IMR-90 (cell line): ENCODE results near the gene VPS54. TPM values are rescaled to one million over a fixed set of nuclear protein-coding genes. Genes with fewer than 3 reads are reported as not detected.

Experiments used
- ATAC-seq: fragments of 200-7000 bp; cut with Tn5 transposase; 2 replicates; pipeline ENCODE4 v1.9.1; 2020; ENCODE audit warnings: low read depth, mild to moderate bottlenecking, moderate library complexity
- BruUV-seq: library from RNA; stranded (reverse); fragments of 400-500 nt; replicated peaks from 2 replicates; lab custom pipeline; 2021; lab: Mats Ljungman, UMichigan
- CTCF ChIA-PET: fragments of 300-600 bp; formaldehyde crosslinking; extraction: SDS; loops from one replicate; lab custom pipeline; 2021; ENCODE audit warnings: antibody characterized with exemption; lab: Yijun Ruan, JAX
- POLR2A ChIA-PET: fragments of 300-600 bp; sonication (Branson Sonifier 250); formaldehyde crosslinking; loops from one replicate; lab custom pipeline; 2022; ENCODE audit warnings: antibody characterized with exemption; ENCODE audit not compliant: unreplicated experiment; lab: Charles Lee
- DNase-seq: peaks from one replicate; pipeline ENCODE4 v3.0.0; 2013
- H2AFZ ChIP-seq: replicated peaks from 2 replicates; pipeline ENCODE3; 2013; ENCODE audit warnings: low read length, mild to moderate bottlenecking; ENCODE audit not compliant: poor library complexity
- H2AK5ac ChIP-seq: 2 replicates; pipeline ENCODE4 v1.6.1; 2013; ENCODE audit warnings: low read depth, low read length, inconsistent platforms
- H2AK9ac ChIP-seq: replicated peaks from 2 replicates; pipeline ENCODE3; 2013; ENCODE audit warnings: mild to moderate bottlenecking, low read depth, low read length, moderate library complexity; ENCODE audit not compliant: poor library complexity
- H2BK120ac ChIP-seq: 2 replicates; pipeline ENCODE4 v1.6.1; 2013; ENCODE audit warnings: low read depth, low read length, inconsistent platforms
- H2BK15ac ChIP-seq: 3 replicates; pipeline ENCODE4 v1.6.1; 2013; ENCODE audit warnings: low read depth, low read length, inconsistent platforms
- H2BK20ac ChIP-seq: 2 replicates; pipeline ENCODE4 v1.6.1; 2013; ENCODE audit warnings: low read depth, mild to moderate bottlenecking, inconsistent platforms, low read length, moderate library complexity
- H2BK5ac ChIP-seq: 2 replicates; pipeline ENCODE4 v1.6.1; 2013; ENCODE audit warnings: mild to moderate bottlenecking, low read depth, low read length, inconsistent platforms; ENCODE audit not compliant: poor library complexity, severe bottlenecking
- H3K14ac ChIP-seq: replicated peaks from 2 replicates; pipeline ENCODE4 v1.6.1; 2013; ENCODE audit warnings: low read depth, low read length, inconsistent platforms
- H3K18ac ChIP-seq: 2 replicates; pipeline ENCODE4 v1.6.1; 2013; ENCODE audit warnings: low read depth, low read length, control low read depth
- H3K23ac ChIP-seq: 2 replicates; pipeline ENCODE4 v1.6.1; 2013; ENCODE audit warnings: low read depth, low read length, inconsistent platforms
- H3K27ac ChIP-seq: 2 replicates; pipeline ENCODE4 v1.5.1; 2013; ENCODE audit warnings: mild to moderate bottlenecking, control low read depth, low read length; ENCODE audit not compliant: insufficient read depth
- H3K27me3 ChIP-seq: 2 replicates; pipeline ENCODE4 v1.6.1; 2013; ENCODE audit warnings: low read length; ENCODE audit not compliant: control insufficient read depth, insufficient read depth
- H3K36me3 ChIP-seq: 2 replicates; pipeline ENCODE4 v1.6.1; 2013; ENCODE audit warnings: low read length, mixed read lengths; ENCODE audit not compliant: control insufficient read depth, insufficient read depth
- H3K4ac ChIP-seq: 2 replicates; pipeline ENCODE4 v1.6.1; 2013; ENCODE audit warnings: low read depth, low read length, inconsistent platforms
- H3K4me1 ChIP-seq: 2 replicates; pipeline ENCODE4 v1.6.1; 2013; ENCODE audit warnings: low read length, mixed read lengths; ENCODE audit not compliant: control insufficient read depth, insufficient read depth
- H3K4me2 ChIP-seq: 2 replicates; pipeline ENCODE4 v1.6.1; 2013; ENCODE audit warnings: low read depth, mild to moderate bottlenecking, control low read depth, low read length, moderate library complexity
- H3K4me3 ChIP-seq: 2 replicates; pipeline ENCODE4 v1.5.1; 2013; ENCODE audit warnings: low read depth, mild to moderate bottlenecking, control low read depth, low read length, moderate library complexity; ENCODE audit not compliant: insufficient read depth
- H3K56ac ChIP-seq: 2 replicates; pipeline ENCODE4 v1.6.1; 2013; ENCODE audit warnings: low read length, inconsistent platforms; ENCODE audit not compliant: insufficient read depth; ENCODE audit errors: extremely low read depth
- H3K79me1 ChIP-seq, 2 experiments: 2 replicates each; pipeline ENCODE4 v1.6.1; 2013; ENCODE audit warnings: low read length in 2 of 2, inconsistent platforms in 1 of 2, low read depth in 1 of 2
- H3K9ac ChIP-seq: 2 replicates; pipeline ENCODE4 v1.6.1; 2013; ENCODE audit warnings: low read depth, low read length, control low read depth
- H3K9me1 ChIP-seq: 2 replicates; pipeline ENCODE4 v1.6.1; 2013; ENCODE audit warnings: low read length, inconsistent platforms; ENCODE audit not compliant: insufficient read depth
- H3K9me3 ChIP-seq: 2 replicates; pipeline ENCODE4 v1.6.1; 2013; ENCODE audit warnings: low read length; ENCODE audit not compliant: control insufficient read depth, insufficient read depth
- H4K20me1 ChIP-seq: 2 replicates; pipeline ENCODE4 v1.6.1; 2013; ENCODE audit warnings: low read length, inconsistent platforms; ENCODE audit not compliant: insufficient read depth
- H4K5ac ChIP-seq: 2 replicates; pipeline ENCODE4 v1.6.1; 2013; ENCODE audit warnings: mild to moderate bottlenecking, low read depth, low read length, control low read depth
- H4K8ac ChIP-seq, 2 experiments: 2 replicates each; pipeline ENCODE4 v1.6.1; 2013; ENCODE audit warnings: low read depth in 2 of 2, low read length in 2 of 2, control low read depth in 1 of 2, inconsistent platforms in 1 of 2
- H4K91ac ChIP-seq: 2 replicates; pipeline ENCODE4 v1.6.1; 2013; ENCODE audit warnings: low read depth, low read length, inconsistent platforms; ENCODE audit not compliant: insufficient read depth
- BHLHE40 ChIP-seq: fragments of 150-350 bp; IDR thresholded peaks from 2 replicates; pipeline ENCODE4 v1.6.1; 2016; ENCODE audit warnings: mild to moderate bottlenecking, low read depth, low read length
- CEBPB ChIP-seq: IDR thresholded peaks from 2 replicates; pipeline ENCODE4 v1.6.1; 2012; ENCODE audit warnings: low read depth, low read length, improper control_type of control experiment
- CHD1 ChIP-seq: IDR thresholded peaks from 2 replicates; pipeline ENCODE4 v1.6.1; 2012; ENCODE audit warnings: low read depth, low read length, improper control_type of control experiment
- CTCF ChIP-seq: conservative IDR thresholded peaks from 2 replicates; pipeline ENCODE4 v1.5.1; 2012; ENCODE audit warnings: mild to moderate bottlenecking, low read depth, low read length, improper control_type of control experiment
- ELK1 ChIP-seq: fragments of 150-350 bp; IDR thresholded peaks from 2 replicates; pipeline ENCODE4 v1.6.1; 2016; ENCODE audit warnings: low read depth, mild to moderate bottlenecking, low read length, moderate library complexity, borderline replicate concordance
- FOS ChIP-seq: fragments of 150-350 bp; IDR thresholded peaks from 2 replicates; pipeline ENCODE4 v1.6.1; 2016; ENCODE audit warnings: low read depth, low read length
- MAFK ChIP-seq: IDR thresholded peaks from 2 replicates; pipeline ENCODE4 v1.6.1; 2012; ENCODE audit warnings: low read depth, low read length, improper control_type of control experiment
- MAZ ChIP-seq: IDR thresholded peaks from 2 replicates; pipeline ENCODE4 v1.6.1; 2012; ENCODE audit warnings: low read depth, mild to moderate bottlenecking, low read length, improper control_type of control experiment, moderate library complexity, borderline replicate concordance
- MXI1 ChIP-seq: IDR thresholded peaks from 2 replicates; pipeline ENCODE4 v1.6.1; 2012; ENCODE audit warnings: low read depth, mild to moderate bottlenecking, low read length, moderate library complexity, borderline replicate concordance
- NFE2L2 ChIP-seq: fragments of 150-350 bp; IDR thresholded peaks from 2 replicates; pipeline ENCODE4 v1.6.1; 2016; ENCODE audit warnings: low read depth, mild to moderate bottlenecking, low read length
- POLR2A ChIP-seq: IDR thresholded peaks from 2 replicates; pipeline ENCODE4 v1.6.1; 2012; ENCODE audit warnings: mild to moderate bottlenecking, low read depth, low read length
- RAD21 ChIP-seq: IDR thresholded peaks from 2 replicates; pipeline ENCODE4 v1.6.1; 2012; ENCODE audit warnings: low read length, improper control_type of control experiment
- RCOR1 ChIP-seq: IDR thresholded peaks from 2 replicates; pipeline ENCODE4 v1.6.1; 2012; ENCODE audit warnings: mild to moderate bottlenecking, low read length, improper control_type of control experiment; ENCODE audit not compliant: insufficient replicate concordance
- RFX5 ChIP-seq: IDR thresholded peaks from 2 replicates; pipeline ENCODE4 v1.8.0; 2012; ENCODE audit warnings: low read depth, mild to moderate bottlenecking, low read length, moderate library complexity
- SMC3 ChIP-seq: fragments of 150-350 bp; IDR thresholded peaks from 2 replicates; pipeline ENCODE4 v1.6.1; 2016; ENCODE audit warnings: low read depth, mild to moderate bottlenecking, antibody characterized with exemption, low read length, moderate library complexity
- USF2 ChIP-seq: fragments of 150-350 bp; IDR thresholded peaks from 2 replicates; pipeline ENCODE4 v1.6.1; 2017; ENCODE audit warnings: mild to moderate bottlenecking, antibody characterized with exemption, low read length, low read depth
- WGBS, 2 experiments: methylation state at CpG; one replicate each; pipeline versions ENCODE4 v1.1.5 to v1.1.7; 2013; ENCODE audit warnings: missing lambda C conversion rate in 2 of 2; ENCODE audit not compliant: insufficient read length in 1 of 2; ENCODE audit errors: extremely low coverage in 2 of 2; 5-methylcytosine and 5-hydroxymethylcytosine counted together
- dilution Hi-C: fragments of 300-500 bp; cut with HindIII; formaldehyde crosslinking; loops from one replicate; pipeline ENCODE4 v1.14.3; 2018; ENCODE audit warnings: low sequenced_read_pairs; ENCODE audit not compliant: unreplicated experiment
- in situ Hi-C: fragments of 300-500 bp; cut with MboI; formaldehyde crosslinking; loops from 3 replicates; pipeline ENCODE4 v1.14.3; 2019; ENCODE audit warnings: low sequenced_read_pairs, inconsistent platforms, mixed read lengths
- intact Hi-C: fragments of 100-400 bp; cut with micrococcal nuclease; formaldehyde crosslinking; loops from 2 replicates; pipeline ENCODE4 v1.10.0; 2022
- polyA plus RNA-seq, 3 experiments: library from polyadenylated mRNA; depleted of rRNA; stranded (reverse); fragments of >200 nt; gene quantifications; 2 replicates each; pipeline ENCODE4 v1.2.3, GENCODE V29; 2012; ENCODE audit warnings: low replicate concordance in 1 of 3
- total RNA-seq: library from RNA; depleted of rRNA; stranded (reverse); fragments of >200 nt; gene quantifications from 2 replicates; pipeline ENCODE4 v1.2.3, GENCODE V29; 2012

The VPS54 gene
- total and polyA plus RNA-seq, 2 of the 4 experiments (the other 2 are of a cell fraction): 7.1 to 18.1 TPM

- intact Hi-C loops: no loop called here
- Histone ChIP-seq H2AK5ac (no peak overlapping the region), H3K9me3 (no peaks in the 10 kb centered on the region), H2BK20ac (no peak overlapping the region), H3K9ac (no peak overlapping the region), H3K4me3 (no peak overlapping the region), H2BK120ac (no peak overlapping the region), H3K56ac (no peak overlapping the region), H2AK9ac (no peak overlapping the region), H4K20me1 (peaks cover 26% of the 10 kb centered on the region; the same call in 1 of the 2 replicates), H4K8ac (no peak overlapping the region), H2BK15ac (no peak overlapping the region), H3K4ac (no peak overlapping the region), H4K91ac (no peak overlapping the region), H3K18ac (no peak overlapping the region), H3K4me2 (no peak overlapping the region), H3K14ac (no peak overlapping the region), H3K27ac (no peak overlapping the region), H3K23ac (no peak overlapping the region), H3K36me3 (no peaks in the 10 kb centered on the region), H3K79me1 (peaks cover 16 to 56% of the 10 kb centered on the region in 2 experiments), H3K4me1 (peaks cover 9% of the 10 kb centered on the region), H2AFZ (no peak overlapping the region), H4K5ac (no peak overlapping the region), H3K9me1 (no peaks in the 10 kb centered on the region; the same call in 1 of the 2 replicates), H2BK5ac (no peak overlapping the region), H3K27me3 (no peaks in the 10 kb centered on the region)
- TF ChIP-seq FOS: no peak
- TF ChIP-seq NFE2L2: no peak
- no peak for TF ChIP-seq MXI1
- no peak for TF ChIP-seq MAFK
- TF ChIP-seq RAD21: no peak
- no peak for TF ChIP-seq BHLHE40
- no peak for TF ChIP-seq POLR2A
- no peak for TF ChIP-seq CHD1
- no peak for TF ChIP-seq RCOR1
- no peak for TF ChIP-seq RFX5
- no peak for TF ChIP-seq USF2
- no peak for TF ChIP-seq ELK1
- no peak for TF ChIP-seq SMC3
- no peak for TF ChIP-seq MAZ
- no peak for TF ChIP-seq CTCF
- TF ChIP-seq CEBPB: no peak
- ChIA-PET CTCF (interaction anchor here (1.0 kb wide), 1 partner anchor 156 kb away, joined by 3 read pairs; no protein-coding TSS in a partner anchor), POLR2A (no interaction called here)
- no TSS peak for BruUV-seq
- DNase-seq (no peak), ATAC-seq (no peak)
- in situ Hi-C loops: no loop called here
- WGBS, 2 experiments: no CpG with 5 or more reads among the region's 1 CpG
- dilution Hi-C loops: no loop called here
Observed at GRCh38 chr2:63846487-63846886, 172.7 kb downstream of the VPS54 start.
